GM19043 (cell line): ENCODE results near the gene ZNF805.
"Not testable (repeated sequence)": the region's sequence is repeated elsewhere in the genome, so short reads cannot be mapped to it uniquely, and the experiment has no call there.

Source experiments
- ATAC-seq: cut with Tn5 transposase; IDR thresholded peaks from one replicate; pipeline ENCODE4 v1.9.1; 2021; ENCODE audit warnings: low read depth; ENCODE audit not compliant: unreplicated experiment

The ZNF805 gene

GRCh38 chr19:57263244-57263741 lies 22.9 kb downstream of the ZNF805 start:
- no peak for ATAC-seq

- no peak for ATAC-seq
These were observed 26.9 kb downstream of the ZNF805 start for GRCh38 chr19:57267291-57267690.

- no peak for ATAC-seq
These were observed 29.3 kb downstream of the ZNF805 start for GRCh38 chr19:57269515-57270250.

- ATAC-seq: no peak
These were observed 30.8 kb downstream of the ZNF805 start for GRCh38 chr19:57271280-57271679.

GRCh38 chr19:57273014-57273413 lies 32.6 kb downstream of the ZNF805 start:
- ATAC-seq: no peak

- no peak for ATAC-seq
These were observed 36.0 kb downstream of the ZNF805 start for GRCh38 chr19:57276430-57276829.

GRCh38 chr19:57278481-57278880 lies 38.0 kb downstream of the ZNF805 start:
- ATAC-seq: not testable (repeated sequence)

GRCh38 chr19:57279418-57280164 lies 39.2 kb downstream of the ZNF805 start:
- ATAC-seq: peak; percentile 65

- peak; percentile 64 for ATAC-seq
These were observed 39.9 kb downstream of the ZNF805 start, which contains the start of gene ZNF460 for GRCh38 chr19:57280165-57280961. TSS of gene ZNF460 (plus strand) at chr19:57280485. CDS start at chr19:57280807, 322 bp downstream.

GRCh38 chr19:57280962-57281400 lies 40.5 kb downstream of the ZNF805 start:
- no peak for ATAC-seq

- no peak for ATAC-seq
These were observed 41.7 kb downstream of the ZNF805 start for GRCh38 chr19:57282011-57282643.

GRCh38 chr19:57288373-57288772 lies 47.9 kb downstream of the ZNF805 start:
- no peak for ATAC-seq

GRCh38 chr19:57290970-57291369 lies 50.5 kb downstream of the ZNF805 start:
- no peak for ATAC-seq

GRCh38 chr19:57292547-57292946 lies 52.1 kb downstream of the ZNF805 start:
- ATAC-seq: no peak

- no peak for ATAC-seq
These were observed 53.3 kb downstream of the ZNF805 start for GRCh38 chr19:57293719-57294118.

- ATAC-seq: no peak
These were observed 61.6 kb downstream of the ZNF805 start for GRCh38 chr19:57302020-57302465.

GRCh38 chr19:57302727-57303401 lies 62.4 kb downstream of the ZNF805 start:
- ATAC-seq: no peak
